Lower leg skin (tissue), 4 donors: ENCODE measurements around the gene MCTP1. TPM values are rescaled to one million over a fixed set of nuclear protein-coding genes. Genes with fewer than 3 reads are reported as not detected.

Experiments used
- DNase-seq, 2 donors: peaks; one replicate each; pipeline ENCODE4 v3.0.0-alpha.2; 2019; ENCODE audit warnings: low spot score in 2 of 2
- H3K4me3 ChIP-seq: fragments of 200-600 bp; sonication (generic); 2 replicates; pipeline ENCODE4 v1.5.1; 2017; ENCODE audit warnings: mild to moderate bottlenecking, low read depth; ENCODE audit not compliant: poor library complexity, severe bottlenecking
- POLR2A ChIP-seq, 2 donors: fragments of 450-650 bp; IDR thresholded peaks; one replicate each; pipeline ENCODE4 v1.6.1; 2016 to 2017; ENCODE audit warnings: antibody characterized with exemption in 2 of 2, mild to moderate bottlenecking in 1 of 2, moderate library complexity in 1 of 2
- whole genome bisulfite sequencing, 2 donors: methylation state at CpG; one replicate each; pipeline ENCODE4 v1.1.5; 2018; 5-methylcytosine and 5-hydroxymethylcytosine counted together
- intact Hi-C: fragments of 100-400 bp; cut with DNase I; formaldehyde crosslinking; loops from one replicate; pipeline ENCODE4 v1.15.0; 2023; ENCODE audit warnings: low total_unique reads
- total RNA-seq, 4 donors: library from RNA; depleted of rRNA; stranded (reverse); fragments of >200 nt; gene quantifications; one replicate each; pipeline ENCODE4 v1.1.0, GENCODE V29; 2016
- TF ChIP-seq, protein P1 (sequence below), 3 donors: fragments of 450-650 bp; IDR thresholded peaks; one replicate each; pipeline ENCODE4 v1.5.1; 2016; ENCODE audit warnings: antibody characterized with exemption in 3 of 3, mild to moderate bottlenecking in 3 of 3, moderate library complexity in 2 of 3

The MCTP1 gene
- total RNA-seq, 4 donors from 2014 or later = 6.3 to 36.5 (median 9.8) TPM

DNA sequence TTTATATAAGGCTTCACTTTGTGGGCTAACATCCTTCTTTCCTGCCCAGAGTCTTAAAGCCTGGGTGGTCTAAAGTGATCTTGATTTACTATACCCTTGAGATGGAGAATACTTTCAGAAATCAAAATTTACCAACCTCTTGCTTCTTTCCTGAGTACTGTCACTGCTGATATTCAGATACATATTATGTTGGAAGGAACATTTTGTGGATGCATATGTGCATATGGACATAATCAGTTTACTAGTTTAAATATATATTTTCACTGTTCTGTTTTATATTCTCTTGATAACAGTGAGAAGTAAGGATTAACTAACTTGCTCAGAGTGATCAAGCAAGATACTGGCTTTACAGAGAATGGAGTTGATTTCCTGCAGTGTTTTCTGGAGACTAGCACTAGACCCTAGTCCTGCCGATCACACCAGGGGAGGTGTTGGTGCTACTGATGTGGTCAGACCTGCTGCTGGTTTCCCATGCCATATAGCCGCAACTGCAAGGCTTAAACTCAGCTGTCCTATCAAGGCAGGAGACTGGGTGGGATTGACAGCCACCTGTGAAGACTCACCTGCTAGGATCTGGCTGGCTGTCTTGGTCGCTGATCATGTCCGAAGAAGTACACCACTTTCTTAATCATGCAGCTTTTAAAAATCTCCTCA, 608.8 kb downstream of the MCTP1 start:
- H3K4me3 ChIP-seq = no peak overlapping the region
- no peak for DNase-seq
- WGBS, 2 donors = 94 to 96% methylated on average over 4 of the region's 4 CpGs
- intact Hi-C loops = no loop called here
- no peak for TF ChIP-seq POLR2A (IDR thresholded peaks at IDR 0.05)
- TF ChIP-seq, protein P1, sequence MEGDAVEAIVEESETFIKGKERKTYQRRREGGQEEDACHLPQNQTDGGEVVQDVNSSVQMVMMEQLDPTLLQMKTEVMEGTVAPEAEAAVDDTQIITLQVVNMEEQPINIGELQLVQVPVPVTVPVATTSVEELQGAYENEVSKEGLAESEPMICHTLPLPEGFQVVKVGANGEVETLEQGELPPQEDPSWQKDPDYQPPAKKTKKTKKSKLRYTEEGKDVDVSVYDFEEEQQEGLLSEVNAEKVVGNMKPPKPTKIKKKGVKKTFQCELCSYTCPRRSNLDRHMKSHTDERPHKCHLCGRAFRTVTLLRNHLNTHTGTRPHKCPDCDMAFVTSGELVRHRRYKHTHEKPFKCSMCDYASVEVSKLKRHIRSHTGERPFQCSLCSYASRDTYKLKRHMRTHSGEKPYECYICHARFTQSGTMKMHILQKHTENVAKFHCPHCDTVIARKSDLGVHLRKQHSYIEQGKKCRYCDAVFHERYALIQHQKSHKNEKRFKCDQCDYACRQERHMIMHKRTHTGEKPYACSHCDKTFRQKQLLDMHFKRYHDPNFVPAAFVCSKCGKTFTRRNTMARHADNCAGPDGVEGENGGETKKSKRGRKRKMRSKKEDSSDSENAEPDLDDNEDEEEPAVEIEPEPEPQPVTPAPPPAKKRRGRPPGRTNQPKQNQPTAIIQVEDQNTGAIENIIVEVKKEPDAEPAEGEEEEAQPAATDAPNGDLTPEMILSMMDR (IDR thresholded peaks at IDR 0.05) = no peak

DNA sequence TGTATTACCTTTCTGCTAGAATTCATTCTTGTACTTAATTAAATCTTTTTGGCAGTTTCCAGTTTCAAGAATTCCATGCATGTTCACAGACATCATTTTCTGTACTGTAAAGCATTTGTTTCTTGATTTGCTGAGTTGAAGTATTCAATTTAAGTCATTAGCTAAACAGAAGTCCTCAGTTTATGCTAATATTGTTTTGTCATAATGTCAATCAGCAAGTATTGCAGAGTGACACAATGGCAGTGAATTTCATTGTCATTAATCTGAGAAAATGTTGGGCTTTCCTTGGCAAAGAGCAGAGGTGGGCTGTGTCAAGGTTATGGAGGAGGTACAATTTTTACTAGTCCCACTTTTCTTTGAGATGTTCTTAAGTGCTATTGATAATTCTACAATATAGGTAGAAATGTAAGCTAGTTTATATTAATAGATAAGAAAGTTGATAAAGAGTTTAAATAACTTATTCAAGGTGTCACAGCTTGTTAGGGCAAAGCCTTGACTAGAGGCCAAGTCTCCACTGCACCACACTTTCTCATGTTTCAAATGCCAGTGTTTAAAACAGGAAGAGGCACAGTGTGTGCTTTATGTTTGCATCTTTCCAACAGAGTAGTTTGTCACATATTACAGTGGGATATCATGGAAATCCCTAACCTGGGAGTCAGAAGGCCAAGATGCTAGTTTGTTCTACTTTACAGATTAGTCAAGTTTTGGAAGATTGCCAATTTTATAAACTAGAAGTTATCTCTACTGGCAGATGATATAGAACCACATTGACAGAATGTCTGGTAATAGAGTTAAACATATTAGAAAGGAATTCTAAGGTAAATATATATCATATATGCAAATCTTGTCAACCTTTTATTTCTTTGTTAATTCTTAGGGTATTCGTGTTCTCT, 610.2 kb downstream of the MCTP1 start:
- no peak overlapping the region for H3K4me3 ChIP-seq
- TF ChIP-seq, protein P1 (IDR thresholded peaks at IDR 0.05) = no peak
- no peak for TF ChIP-seq POLR2A (IDR thresholded peaks at IDR 0.05)
- intact Hi-C loops = no loop called here
- 73 to 77% methylated on average over 1 of the region's 1 CpG for WGBS, 2 donors
- DNase-seq = no peak

DNA sequence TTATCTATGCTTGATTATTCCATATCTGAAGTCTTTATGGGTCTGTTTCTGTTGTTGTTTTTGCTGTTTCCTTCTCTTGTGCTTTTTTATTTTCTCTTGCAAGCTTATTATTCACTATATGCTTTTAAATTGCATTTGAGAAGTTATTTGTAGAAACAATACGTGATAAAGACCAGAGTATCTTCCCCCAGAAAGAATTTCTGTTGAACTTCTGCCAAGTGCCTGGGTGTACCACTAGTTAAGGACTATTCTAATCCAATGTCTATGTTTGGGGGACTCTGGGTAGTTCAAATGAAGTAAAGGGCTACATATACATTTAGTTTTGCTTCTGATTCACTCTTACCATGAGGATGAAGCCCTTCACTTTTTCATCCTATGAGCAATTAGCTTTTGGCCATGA, 612.1 kb downstream of the MCTP1 start:
- no peak for DNase-seq
- WGBS, 2 donors = 68 to 76% methylated on average over 1 of the region's 1 CpG
- no peak for TF ChIP-seq POLR2A (IDR thresholded peaks at IDR 0.05)
- TF ChIP-seq, protein P1 (IDR thresholded peaks at IDR 0.05) = no peak
- no peak overlapping the region for H3K4me3 ChIP-seq
- intact Hi-C loops = no loop called here

DNA sequence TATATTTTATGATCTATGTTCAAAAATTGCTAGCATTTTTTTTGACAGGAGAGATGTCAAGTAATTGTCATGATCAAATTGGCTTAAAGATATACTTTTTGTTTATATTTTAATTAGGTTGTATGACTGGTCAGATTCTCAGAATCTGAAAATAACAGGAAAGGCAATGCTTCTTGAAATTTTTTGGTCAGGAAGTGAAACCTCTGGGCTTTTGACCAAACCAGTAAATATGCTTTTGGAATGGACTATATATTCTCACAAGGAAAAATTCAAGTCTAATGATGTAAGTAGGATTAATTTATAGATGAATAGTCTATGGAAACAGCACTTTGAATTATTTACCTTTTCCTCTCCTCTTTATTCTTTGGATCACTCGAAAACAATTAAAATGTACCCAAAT, 614.2 kb downstream of the MCTP1 start:
- DNase-seq = no peak
- H3K4me3 ChIP-seq = no peak overlapping the region
- TF ChIP-seq, protein P1 (IDR thresholded peaks at IDR 0.05) = no peak
- TF ChIP-seq POLR2A (IDR thresholded peaks at IDR 0.05) = no peak
- intact Hi-C loops = no loop called here
- 91 to 98% methylated on average over 1 of the region's 1 CpG for WGBS, 2 donors

DNA sequence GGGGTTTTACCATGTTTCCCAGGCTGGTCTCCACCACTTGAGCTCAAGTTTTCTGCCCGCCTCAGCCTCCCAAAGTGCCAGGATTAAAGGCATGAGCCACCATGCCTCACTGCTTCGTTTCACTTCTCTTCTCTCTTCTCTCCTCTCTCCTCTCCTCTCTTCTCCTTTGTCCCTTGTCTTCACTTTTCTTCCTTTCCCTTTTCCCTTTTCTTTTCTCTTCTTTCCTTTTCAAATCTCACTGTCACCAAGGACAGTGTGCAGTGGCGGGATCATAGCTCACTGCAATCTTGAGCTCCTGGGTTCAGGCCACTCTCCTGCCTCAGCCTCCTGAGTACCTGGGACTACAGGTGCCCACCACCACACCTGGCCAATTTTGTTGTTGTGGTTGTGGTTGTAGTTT, 617.0 kb downstream of the MCTP1 start:
- no peak for TF ChIP-seq POLR2A (IDR thresholded peaks at IDR 0.05)
- WGBS, 2 donors = 80 to 97% methylated on average over 3 of the region's 3 CpGs
- DNase-seq = no peak
- intact Hi-C loops = no loop called here
- H3K4me3 ChIP-seq = no peak overlapping the region

DNA sequence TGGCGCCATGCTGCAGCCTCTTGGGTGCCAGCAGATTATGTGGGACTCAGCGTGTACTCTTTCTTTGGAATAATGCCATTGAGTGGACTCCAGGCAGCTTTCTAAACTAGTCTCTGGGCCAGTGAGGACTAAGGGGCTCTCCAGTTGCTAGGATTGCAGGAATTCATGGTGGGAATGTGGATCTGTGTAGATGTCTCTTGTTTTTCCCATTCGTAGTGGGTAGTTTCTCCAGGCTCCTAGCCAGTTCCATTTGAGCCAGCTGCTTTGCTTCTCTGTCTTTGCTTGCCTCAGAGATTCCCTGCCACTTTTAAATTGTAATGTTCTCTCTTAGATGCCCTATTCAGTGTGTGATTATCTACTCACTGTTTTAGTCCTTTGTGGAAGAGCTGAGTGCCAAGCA, 623.8 kb downstream of the MCTP1 start:
- 85 to 88% methylated on average over 3 of the region's 3 CpGs for WGBS, 2 donors
- H3K4me3 ChIP-seq = no peak overlapping the region
- DNase-seq = no peak
- intact Hi-C loops = no loop called here
- TF ChIP-seq, protein P1 (IDR thresholded peaks at IDR 0.05) = no peak
- no peak for TF ChIP-seq POLR2A (IDR thresholded peaks at IDR 0.05)
